Left lobe of liver (tissue), 2 donors: ENCODE results near the gene CACNA1B. TPM values are rescaled to one million over a fixed set of nuclear protein-coding genes. Genes with fewer than 3 reads are reported as not detected.
"Not testable (repeated sequence)": the region's sequence is repeated elsewhere in the genome, so short reads cannot be mapped to it uniquely, and the experiment has no call there.

Experiments used
- ATAC-seq: fragments of 200-7000 bp; cut with Tn5 transposase; one replicate; pipeline ENCODE4 v1.9.1; 2020; ENCODE audit warnings: mild to moderate bottlenecking, moderate library complexity
- DNase-seq: peaks from one replicate; pipeline ENCODE4 v3.0.0-alpha.2; 2020; ENCODE audit warnings: low spot score
- total RNA-seq: library from RNA; stranded (reverse); gene quantifications from one replicate; pipeline ENCODE4 v1.2.1, GENCODE V29; 2021
- donor health status: DM: no; HTN: no; CAD: no; lungs with moderate emphysema.
- donor health status: DM: no; HTN: yes; CAD: no.

The CACNA1B gene
- total RNA-seq, 1 donor from 2014 or later = not detected

DNA sequence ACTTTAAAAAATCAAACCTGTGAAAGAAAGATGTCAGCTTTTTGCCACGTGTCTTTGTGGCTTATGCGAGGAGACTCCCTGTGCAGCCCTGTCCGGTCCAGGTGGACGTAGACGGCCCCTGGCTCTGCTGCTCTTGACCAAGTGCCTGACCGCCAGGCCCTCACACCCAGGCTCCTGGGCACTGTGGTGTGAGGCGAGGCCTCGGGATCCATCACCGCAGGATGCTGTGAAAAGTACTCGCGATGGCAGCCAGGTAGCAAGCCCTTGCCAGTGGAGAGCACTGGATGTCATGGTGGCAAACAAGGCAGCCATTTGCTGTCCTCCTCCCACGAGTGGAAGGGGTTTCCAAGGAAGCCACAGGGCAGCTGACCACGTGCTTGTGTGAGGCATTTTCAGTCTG is 245.1 kb downstream of the CACNA1B start:
- ATAC-seq (no peak), DNase-seq (no peak)

GRCh38 chr9:138123086-138123485 is 245.5 kb downstream of the CACNA1B start:
- DNase-seq (no peak), ATAC-seq (no peak)

DNA sequence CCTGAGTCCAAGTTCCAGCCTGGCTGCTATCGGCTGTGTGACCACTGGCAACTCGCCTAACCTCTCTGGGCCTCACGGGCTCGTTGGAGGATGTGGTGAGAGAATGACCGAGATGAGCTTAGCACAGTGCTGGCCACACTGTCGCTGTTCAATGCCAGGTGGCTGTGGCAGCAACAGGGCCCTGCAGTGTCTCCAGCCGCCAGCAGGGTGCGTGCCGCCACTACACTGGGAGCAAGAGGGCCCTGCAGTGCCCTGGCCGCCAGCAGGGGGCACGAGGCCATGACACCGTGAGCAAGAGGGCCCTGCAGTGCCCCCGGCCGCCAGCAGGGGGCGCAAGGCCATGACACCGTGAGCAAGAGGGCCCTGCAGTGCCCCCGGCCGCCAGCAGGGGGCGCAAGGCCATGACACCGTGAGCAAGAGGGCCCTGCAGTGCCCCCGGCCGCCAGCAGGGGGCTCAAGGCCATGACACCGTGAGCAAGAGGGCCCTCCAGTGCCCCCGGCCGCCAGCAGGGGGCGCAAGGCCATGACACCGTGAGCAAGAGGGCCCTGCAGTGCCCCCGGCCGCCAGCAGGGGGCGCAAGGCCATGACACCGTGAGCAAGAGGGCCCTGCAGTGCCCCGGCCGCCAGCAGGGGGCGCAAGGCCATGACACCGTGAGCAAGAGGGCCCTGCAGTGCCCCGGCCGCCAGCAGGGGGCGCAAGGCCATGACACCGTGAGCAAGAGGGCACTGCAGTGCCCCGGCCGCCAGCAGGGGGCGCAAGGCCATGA is 248.7 kb downstream of the CACNA1B start:
- not testable (repeated sequence) for ATAC-seq, DNase-seq

DNA sequence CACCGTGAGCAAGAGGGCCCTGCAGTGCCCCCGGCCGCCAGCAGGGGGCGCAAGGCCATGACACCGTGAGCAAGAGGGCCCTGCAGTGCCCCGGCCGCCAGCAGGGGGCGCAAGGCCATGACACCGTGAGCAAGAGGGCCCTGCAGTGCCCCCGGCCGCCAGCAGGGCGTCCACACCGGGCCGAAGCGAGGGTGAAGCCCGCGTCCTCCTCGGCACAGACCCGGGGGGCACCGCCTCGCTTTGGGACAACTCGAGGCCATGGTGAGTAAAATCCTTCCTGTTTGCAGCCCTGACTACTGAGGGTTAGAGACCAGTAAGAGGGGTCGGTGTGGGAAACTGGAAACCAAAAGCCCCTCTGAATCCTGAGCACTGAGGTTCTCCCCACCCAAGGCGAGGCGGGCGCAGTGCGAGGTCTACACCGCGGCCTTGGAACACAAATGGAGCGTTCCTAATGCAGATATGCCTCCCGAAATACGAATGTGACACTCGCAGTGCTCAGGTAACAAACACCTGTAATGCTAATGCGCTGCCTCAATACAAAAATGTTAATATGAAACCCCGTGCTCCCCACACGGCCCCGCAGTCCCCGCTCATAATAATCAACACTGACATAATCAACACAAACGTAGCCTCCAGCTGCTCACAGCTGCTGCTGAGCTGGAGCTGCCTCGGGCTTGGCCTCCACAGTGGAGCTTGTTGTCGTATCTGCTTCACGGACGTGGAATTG is 249.4 kb downstream of the CACNA1B start:
- DNase-seq, ATAC-seq: not testable (repeated sequence)

DNA sequence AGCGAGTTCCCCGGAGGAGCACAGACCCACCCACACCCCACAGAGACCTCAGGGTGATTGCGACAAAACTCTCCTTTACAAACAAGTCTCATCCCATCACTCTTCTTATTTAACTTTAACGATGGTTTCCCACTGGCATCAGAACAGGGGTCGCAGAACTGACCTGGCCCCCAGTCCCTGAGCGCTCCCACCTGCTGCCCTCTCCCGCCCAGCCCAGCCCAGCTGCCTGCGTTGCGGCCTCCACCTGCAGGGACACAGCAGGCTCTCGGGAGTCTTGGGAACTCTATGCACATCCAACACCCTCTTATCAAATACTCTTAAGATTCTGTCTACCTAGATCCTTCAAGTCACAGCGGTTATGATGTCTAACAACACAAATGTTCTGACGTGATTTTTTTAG is 250.4 kb downstream of the CACNA1B start:
- ATAC-seq, DNase-seq: not testable (repeated sequence)

- not testable (repeated sequence) for DNase-seq, ATAC-seq
Measured at GRCh38 chr9:138129318-138129717, 251.7 kb downstream of the CACNA1B start.

GRCh38 chr9:138132946-138133705 is 255.5 kb downstream of the CACNA1B start:
- DNase-seq, ATAC-seq: not testable (repeated sequence)

DNA sequence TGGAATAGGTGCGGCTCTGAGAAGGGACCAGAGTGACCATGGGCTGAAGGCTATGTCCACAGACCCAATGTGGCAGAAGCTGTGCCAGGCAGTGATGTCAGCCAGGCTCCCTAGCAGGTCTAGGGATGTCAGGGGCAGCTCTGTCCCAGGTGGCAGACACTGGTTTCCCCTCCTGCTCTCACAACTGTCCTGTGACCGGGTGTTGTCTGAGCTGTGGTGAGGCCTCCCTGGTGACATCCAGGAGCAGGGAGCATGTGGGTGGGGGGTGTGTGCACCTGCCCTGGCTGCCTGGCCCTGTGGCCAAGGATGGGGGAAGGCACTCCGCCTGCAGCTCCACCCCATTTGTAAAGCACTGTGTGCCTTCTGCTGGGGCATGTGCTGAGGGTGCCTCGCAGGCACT is 257.0 kb downstream of the CACNA1B start:
- not testable (repeated sequence) for DNase-seq, ATAC-seq

- DNase-seq = peak; percentile 30
- ATAC-seq = not testable (repeated sequence)
Measured at GRCh38 chr9:138139096-138139495, 261.5 kb downstream of the CACNA1B start.

DNA sequence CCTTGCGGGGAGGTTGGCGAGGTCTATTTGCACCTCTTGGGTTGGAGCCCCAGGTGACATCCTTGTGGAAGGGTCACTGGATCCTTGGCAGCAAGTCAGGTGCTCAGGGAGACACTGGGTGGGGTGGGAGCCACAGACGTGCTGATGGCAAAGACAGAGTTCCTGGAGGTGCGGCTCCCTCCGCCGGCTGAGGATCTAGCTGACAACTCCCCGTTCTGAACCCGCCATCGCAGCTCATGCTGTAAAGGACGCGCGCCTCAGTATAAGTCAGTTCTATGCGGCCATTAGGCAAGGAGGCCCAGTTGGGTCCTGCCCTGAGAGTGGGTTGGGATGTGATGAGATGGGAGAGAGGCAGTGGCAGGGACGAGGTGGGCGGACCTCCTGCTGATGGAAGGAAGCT is 263.4 kb downstream of the CACNA1B start:
- peak; percentile 38 for DNase-seq

DNA sequence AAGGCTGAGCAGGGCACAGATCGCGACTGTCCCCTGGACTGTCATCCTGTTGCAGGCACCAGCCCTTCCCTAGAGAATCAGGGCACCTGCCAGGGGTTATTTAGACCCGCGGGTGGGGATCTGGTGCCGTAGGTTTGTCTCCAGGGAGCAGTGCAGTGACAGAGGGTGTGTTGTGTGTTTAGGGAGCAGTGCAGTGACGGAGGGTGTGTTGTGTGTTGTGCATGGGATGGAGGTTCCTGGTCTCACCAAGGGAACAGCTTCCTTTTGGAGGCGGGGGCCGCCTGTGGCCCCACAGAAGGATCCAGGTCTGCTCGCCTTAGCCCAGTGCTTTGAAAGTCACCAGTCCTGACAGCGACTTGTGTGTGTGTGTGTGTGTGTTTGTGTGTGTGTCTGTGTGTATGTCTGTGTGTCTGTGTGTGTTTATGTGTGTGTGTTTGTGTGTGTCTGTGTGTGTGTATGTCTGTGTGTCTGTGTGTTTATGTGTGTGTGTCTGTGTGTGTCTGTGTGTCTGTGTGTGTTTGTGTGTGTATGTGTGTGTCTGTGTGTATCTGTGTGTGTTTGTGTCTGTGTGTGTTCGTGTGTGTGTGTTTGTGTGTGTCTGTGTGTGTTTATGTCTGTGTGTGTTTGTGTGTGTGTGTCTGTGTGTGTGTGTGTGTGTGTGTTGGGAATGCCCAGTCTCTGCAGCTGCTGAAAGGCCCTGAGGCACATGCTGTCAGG is 265.1 kb downstream of the CACNA1B start:
- ATAC-seq = not testable (repeated sequence)

More for the DNA sequence above, 263.4 kb downstream of the CACNA1B start:
- ATAC-seq = not testable (repeated sequence)

GRCh38 chr9:138143491-138143890 is 265.9 kb downstream of the CACNA1B start:
- not testable (repeated sequence) for ATAC-seq, DNase-seq

More for the DNA sequence above, 265.1 kb downstream of the CACNA1B start:
- not testable (repeated sequence) for DNase-seq

- not testable (repeated sequence) for ATAC-seq, DNase-seq
Measured at GRCh38 chr9:138147556-138147955, 270.0 kb downstream of the CACNA1B start.

DNA sequence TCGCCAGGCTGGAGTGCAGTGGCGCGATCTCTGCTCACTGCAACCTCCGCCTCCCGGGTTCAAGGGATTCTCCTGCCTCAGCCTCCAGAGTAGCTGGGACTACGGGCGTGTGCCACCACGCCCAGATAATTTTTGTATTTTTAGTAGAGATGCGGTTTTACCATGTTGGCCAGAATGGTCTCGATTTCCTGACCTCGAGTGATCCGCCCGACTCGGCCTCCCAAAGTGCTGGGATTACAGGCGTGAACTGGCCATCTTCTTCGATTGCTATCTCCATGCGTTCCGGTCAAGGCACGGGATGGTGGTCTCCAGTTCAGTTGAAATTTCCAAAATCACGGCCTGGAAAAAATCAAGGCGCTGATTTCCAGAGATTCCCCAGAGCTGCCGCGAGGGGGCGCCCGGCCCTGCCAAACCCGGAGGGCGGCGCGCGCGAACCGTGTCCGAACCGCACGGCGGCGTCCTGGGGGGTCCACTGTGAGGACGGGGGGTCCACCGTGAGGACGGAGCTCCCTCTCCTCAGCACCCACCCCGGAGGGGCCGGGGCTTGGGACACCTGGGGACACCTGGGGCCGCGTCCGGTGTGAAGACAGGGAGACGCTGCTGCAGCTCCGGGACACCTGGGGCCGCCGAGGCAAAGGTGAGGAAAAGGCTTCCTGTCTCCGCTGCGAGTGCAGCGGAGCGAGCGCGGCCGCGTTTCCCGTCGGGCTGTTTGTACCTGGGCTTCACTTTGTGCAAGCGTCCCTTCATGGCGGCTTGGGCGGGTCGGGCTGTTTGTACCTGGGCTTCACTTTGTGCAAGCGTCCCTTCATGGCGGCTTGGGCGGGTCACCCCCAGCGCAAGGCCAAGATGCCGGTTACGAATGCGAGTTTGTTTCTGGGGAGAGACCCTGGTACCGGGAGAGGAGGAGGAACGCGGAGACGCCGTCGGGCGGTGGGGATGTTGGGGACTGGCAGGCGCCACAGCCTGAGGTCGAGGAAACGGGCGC is 272.4 kb downstream of the CACNA1B start:
- ATAC-seq = peak; percentile 55
- DNase-seq = not testable (repeated sequence)

DNA sequence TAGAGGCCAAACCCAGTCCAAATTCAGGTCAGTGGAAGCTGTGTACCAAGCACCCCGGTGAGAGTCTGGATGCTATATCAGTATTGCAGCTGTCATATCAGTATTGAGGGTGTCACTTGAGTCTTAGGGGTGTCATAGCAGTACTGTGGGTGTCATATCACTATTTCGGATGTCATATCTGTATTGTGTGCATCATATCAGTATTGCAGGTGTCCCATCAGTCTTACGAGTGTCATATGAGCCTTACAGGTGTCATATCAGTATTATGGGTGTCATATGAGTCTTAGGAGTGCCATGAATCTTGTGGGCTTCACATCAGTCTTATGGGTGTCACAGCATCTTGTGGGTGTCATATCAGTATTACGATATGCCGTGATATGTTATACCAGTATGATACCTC is 278.2 kb downstream of the CACNA1B start:
- not testable (repeated sequence) for ATAC-seq, DNase-seq

DNA sequence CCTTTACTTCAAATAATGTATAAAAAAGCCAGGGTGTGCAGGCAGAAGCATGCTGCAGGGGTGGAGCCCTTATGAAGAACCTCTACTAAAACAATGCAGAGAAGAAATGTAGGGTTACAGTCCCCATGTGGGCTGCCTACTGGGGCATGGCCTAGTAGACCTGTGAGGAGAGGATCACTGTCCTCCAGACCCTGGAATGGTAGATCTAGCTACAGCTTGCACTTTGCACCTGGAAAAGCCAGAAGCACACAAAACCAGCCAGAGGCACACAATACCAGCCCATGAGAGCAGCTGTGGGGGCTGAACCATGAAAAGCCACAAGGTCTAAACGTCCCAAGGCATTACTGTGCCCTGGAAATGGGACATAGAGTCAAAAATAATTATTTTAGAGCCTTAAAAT is 289.2 kb downstream of the CACNA1B start:
- DNase-seq, ATAC-seq: not testable (repeated sequence)
